Trophoblast cell (in vitro differentiated cells and primary cell): Measurements from ENCODE around the gene TMEM119.

Experiments used
- DNase-seq, 2 donors: peaks; one replicate each; pipeline ENCODE4 v3.0.0-alpha.2; 2016
- H2AFZ ChIP-seq: 2 replicates; pipeline ENCODE4 v1.6.1; 2013; ENCODE audit warnings: low read length, moderate library complexity, mild to moderate bottlenecking; ENCODE audit not compliant: insufficient read depth, poor library complexity
- H2AK5ac ChIP-seq: 2 replicates; pipeline ENCODE4 v1.6.1; 2013; ENCODE audit warnings: mild to moderate bottlenecking, low read length
- H2BK120ac ChIP-seq: 2 replicates; pipeline ENCODE4 v1.6.1; 2013; ENCODE audit warnings: low read length, mild to moderate bottlenecking, moderate library complexity; ENCODE audit not compliant: insufficient read depth, poor library complexity
- H2BK12ac ChIP-seq: 2 replicates; pipeline ENCODE4 v1.6.1; 2013; ENCODE audit warnings: mild to moderate bottlenecking, low read length, moderate library complexity
- H2BK5ac ChIP-seq: 2 replicates; pipeline ENCODE4 v1.6.1; 2013; ENCODE audit warnings: low read length, low read depth, moderate library complexity, mild to moderate bottlenecking; ENCODE audit not compliant: poor library complexity
- H3K14ac ChIP-seq: 2 replicates; pipeline ENCODE4 v1.6.1; 2013; ENCODE audit warnings: mild to moderate bottlenecking, low read length
- H3K18ac ChIP-seq: 2 replicates; pipeline ENCODE4 v1.6.1; 2013; ENCODE audit warnings: mild to moderate bottlenecking, low read length
- H3K23ac ChIP-seq: 2 replicates; pipeline ENCODE4 v1.6.1; 2013; ENCODE audit warnings: low read length
- H3K27ac ChIP-seq: 2 replicates; pipeline ENCODE4 v1.5.1; 2013; ENCODE audit warnings: low read depth, mild to moderate bottlenecking, inconsistent platforms, low read length, moderate library complexity
- H3K27me3 ChIP-seq: 2 replicates; pipeline ENCODE4 v1.6.1; 2013; ENCODE audit warnings: inconsistent platforms, mild to moderate bottlenecking, low read length, moderate library complexity; ENCODE audit not compliant: insufficient read depth
- H3K36me3 ChIP-seq, 2 experiments: 1 replicate in 1 of 2; 2 replicates in 1 of 2; pipeline ENCODE4 v1.6.1; 2013; ENCODE audit warnings: low read length in 2 of 2, mild to moderate bottlenecking in 2 of 2, moderate library complexity in 1 of 2; ENCODE audit not compliant: insufficient read depth in 2 of 2, control insufficient read depth in 1 of 2
- H3K4ac ChIP-seq: 2 replicates; pipeline ENCODE4 v1.6.1; 2013; ENCODE audit warnings: low read depth, mild to moderate bottlenecking, low read length, moderate library complexity
- H3K4me1 ChIP-seq, 2 experiments: 1 replicate in 1 of 2; 2 replicates in 1 of 2; pipeline ENCODE4 v1.6.1; 2013; ENCODE audit warnings: low read length in 2 of 2, mild to moderate bottlenecking in 2 of 2, moderate library complexity in 1 of 2; ENCODE audit not compliant: insufficient read depth in 2 of 2, control insufficient read depth in 1 of 2
- H3K4me2 ChIP-seq: 2 replicates; pipeline ENCODE4 v1.6.1; 2013; ENCODE audit warnings: inconsistent platforms, mild to moderate bottlenecking, low read length, moderate library complexity
- H3K4me3 ChIP-seq: 2 replicates; pipeline ENCODE4 v1.5.1; 2013; ENCODE audit warnings: mild to moderate bottlenecking, low read depth, low read length, inconsistent platforms
- H3K79me1 ChIP-seq: one replicate; pipeline ENCODE4 v1.6.1; 2013; ENCODE audit warnings: low read length
- H3K79me2 ChIP-seq: 2 replicates; pipeline ENCODE4 v1.6.1; 2013; ENCODE audit warnings: low read length, mild to moderate bottlenecking; ENCODE audit not compliant: control insufficient read depth, insufficient read depth, poor library complexity
- H3K9ac ChIP-seq: 2 replicates; pipeline ENCODE4 v1.6.1; 2013; ENCODE audit warnings: mild to moderate bottlenecking, low read length
- H3K9me3 ChIP-seq: 2 replicates; pipeline ENCODE4 v1.6.1; 2013; ENCODE audit warnings: low read depth, mild to moderate bottlenecking, control low read depth, inconsistent platforms, low read length; ENCODE audit not compliant: insufficient read depth
- H4K12ac ChIP-seq: 2 replicates; pipeline ENCODE4 v1.6.1; 2013; ENCODE audit warnings: low read depth, mild to moderate bottlenecking, low read length, moderate library complexity
- H4K8ac ChIP-seq: 2 replicates; pipeline ENCODE4 v1.6.1; 2013; ENCODE audit warnings: low read depth, mild to moderate bottlenecking, low read length, moderate library complexity
- H4K91ac ChIP-seq: one replicate; pipeline ENCODE4 v1.6.1; 2013; ENCODE audit warnings: low read depth, mild to moderate bottlenecking, low read length, moderate library complexity
- WGBS: extraction: QIAGEN DNeasy Blood & Tissue Kit; methylation state at CpG from one replicate; pipeline ENCODE4 v1.1.7; 2013; ENCODE audit warnings: missing lambda C conversion rate; ENCODE audit not compliant: insufficient read length, insufficient coverage; ENCODE audit errors: extremely low coverage; 5-methylcytosine and 5-hydroxymethylcytosine counted together

Gene TMEM119

DNA sequence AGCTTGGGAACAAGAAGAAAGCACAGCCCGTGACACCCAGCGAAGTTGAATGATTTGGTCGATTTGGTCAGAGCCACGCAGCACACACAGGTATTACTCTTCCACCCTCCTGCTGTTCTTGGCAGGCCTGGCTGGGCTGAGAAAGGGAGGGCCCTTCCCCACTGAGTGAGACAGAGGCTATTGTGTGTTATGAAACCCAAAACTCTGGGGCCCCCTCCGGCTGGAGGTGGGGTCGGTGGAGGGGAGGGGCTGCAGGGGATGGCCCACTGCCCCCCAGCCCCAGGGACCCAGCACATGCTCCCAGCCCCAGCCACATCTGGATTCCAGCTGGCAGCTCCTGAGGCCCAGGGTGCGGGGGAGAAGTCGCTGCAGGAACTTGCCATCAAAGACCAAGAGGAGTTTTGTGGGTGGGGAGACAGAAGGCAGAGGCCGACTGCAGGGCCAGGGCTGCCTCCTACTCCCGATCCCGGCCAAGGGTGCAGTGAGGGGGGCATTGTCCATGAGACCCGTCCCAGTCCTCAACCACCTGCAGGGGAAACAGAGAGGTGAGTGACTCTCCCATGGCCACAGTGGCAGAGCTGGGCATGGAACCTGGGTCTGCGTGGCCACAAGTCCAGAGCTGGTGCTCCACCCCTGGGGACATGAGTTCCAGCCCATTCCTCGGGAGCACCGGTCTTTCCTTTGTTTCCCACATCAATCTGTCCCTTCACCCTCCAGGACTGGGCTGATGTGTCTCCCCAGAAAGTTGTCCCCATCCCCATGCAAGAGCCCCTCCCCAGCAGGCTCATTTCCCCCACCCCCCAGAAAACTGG lies 8.7 kb downstream of the TMEM119 start:
- peaks cover 11 to 17% of the 10 kb centered on the region in 2 experiments for H3K4me1 ChIP-seq
- no peak overlapping the region for H3K4me2 ChIP-seq
- no peaks in the 10 kb centered on the region for H3K27me3 ChIP-seq
- peak overlapping the region; percentile 23 for H3K18ac ChIP-seq
- peak overlapping the region; percentile 11 for H2BK5ac ChIP-seq
- H3K36me3 ChIP-seq, result peaks cover 0 to 9% of the 10 kb centered on the region in 2 experiments
- H3K4me3 ChIP-seq, result no peak overlapping the region
- H2BK12ac ChIP-seq, result peak overlapping the region; percentile 46
- H4K12ac ChIP-seq, result no peak overlapping the region
- H4K8ac ChIP-seq, result peak overlapping the region; percentile 55
- DNase-seq, result no peak
- H3K9ac ChIP-seq, result no peak overlapping the region
- H4K91ac ChIP-seq, result peak overlapping the region; percentile 86
- no peak overlapping the region for H3K23ac ChIP-seq
- peak overlapping the region; percentile 11 for H2AFZ ChIP-seq
- peak overlapping the region; percentile 23 for H3K4ac ChIP-seq
- no CpG with 5 or more reads among the region's 15 CpGs for WGBS
- H2AK5ac ChIP-seq, result peak overlapping the region; percentile 49
- peak overlapping the region; percentile 67 for H2BK120ac ChIP-seq
- no peak overlapping the region for H3K27ac ChIP-seq
- H3K14ac ChIP-seq, result peak overlapping the region; percentile 21
- H3K9me3 ChIP-seq, result no peaks in the 10 kb centered on the region
- H3K79me1 ChIP-seq, result peaks cover 36% of the 10 kb centered on the region
- peaks cover 6% of the 10 kb centered on the region for H3K79me2 ChIP-seq

GRCh38 chr12:108587826-108588225 lies 10.1 kb downstream of the TMEM119 start:
- H4K12ac ChIP-seq, result no peak overlapping the region
- peak overlapping the region; percentile 74 for H3K14ac ChIP-seq
- no peak overlapping the region for H3K4me2 ChIP-seq
- peak overlapping the region; percentile 86 for H4K91ac ChIP-seq
- H4K8ac ChIP-seq, result peak overlapping the region; percentile 47
- no CpG with 5 or more reads among the region's 4 CpGs for WGBS
- H2AK5ac ChIP-seq, result peak overlapping the region; percentile 67
- peaks cover 18 to 24% of the 10 kb centered on the region in 2 experiments for H3K4me1 ChIP-seq
- H3K9me3 ChIP-seq, result no peaks in the 10 kb centered on the region
- no peak overlapping the region for H3K23ac ChIP-seq
- H3K9ac ChIP-seq, result no peak overlapping the region
- H2BK120ac ChIP-seq, result peak overlapping the region; percentile 79
- H3K18ac ChIP-seq, result peak overlapping the region; percentile 39
- H3K79me2 ChIP-seq, result peaks cover 8% of the 10 kb centered on the region
- DNase-seq, result no peak
- H3K27ac ChIP-seq, result no peak overlapping the region
- H3K4me3 ChIP-seq, result no peak overlapping the region
- peak overlapping the region; percentile 58 for H2BK12ac ChIP-seq
- peaks cover 0 to 9% of the 10 kb centered on the region in 2 experiments for H3K36me3 ChIP-seq
- H3K79me1 ChIP-seq, result peaks cover 42% of the 10 kb centered on the region
- H3K27me3 ChIP-seq, result no peaks in the 10 kb centered on the region
- H2BK5ac ChIP-seq, result peak overlapping the region; percentile 34
- H2AFZ ChIP-seq, result no peak overlapping the region
- H3K4ac ChIP-seq, result peak overlapping the region; percentile 30

- peaks cover 34 to 39% of the 10 kb centered on the region in 2 experiments for H3K4me1 ChIP-seq
- no peak for DNase-seq
- H3K27ac ChIP-seq, result no peak overlapping the region
- no peak overlapping the region for H2BK120ac ChIP-seq
- H3K4ac ChIP-seq, result no peak overlapping the region
- H3K4me2 ChIP-seq, result no peak overlapping the region
- H3K9me3 ChIP-seq, result no peaks in the 10 kb centered on the region
- no peak overlapping the region for H2AFZ ChIP-seq
- H3K23ac ChIP-seq, result no peak overlapping the region
- peak overlapping the region; percentile 16 for H4K91ac ChIP-seq
- no peak overlapping the region for H4K12ac ChIP-seq
- H3K14ac ChIP-seq, result no peak overlapping the region
- H3K18ac ChIP-seq, result peak overlapping the region; percentile 3
- H2BK12ac ChIP-seq, result peak overlapping the region; percentile 70
- H3K27me3 ChIP-seq, result no peaks in the 10 kb centered on the region
- WGBS, result no CpG with 5 or more reads among the region's 11 CpGs
- no peak overlapping the region for H3K4me3 ChIP-seq
- peaks cover 0 to 1% of the 10 kb centered on the region in 2 experiments for H3K36me3 ChIP-seq
- H4K8ac ChIP-seq, result no peak overlapping the region
- no peak overlapping the region for H2BK5ac ChIP-seq
- peaks cover 20% of the 10 kb centered on the region for H3K79me2 ChIP-seq
- H3K9ac ChIP-seq, result no peak overlapping the region
- H3K79me1 ChIP-seq, result peaks cover 54% of the 10 kb centered on the region
- peak overlapping the region; percentile 27 for H2AK5ac ChIP-seq
Measured at GRCh38 chr12:108586306-108586705, 11.6 kb downstream of the TMEM119 start.

DNA sequence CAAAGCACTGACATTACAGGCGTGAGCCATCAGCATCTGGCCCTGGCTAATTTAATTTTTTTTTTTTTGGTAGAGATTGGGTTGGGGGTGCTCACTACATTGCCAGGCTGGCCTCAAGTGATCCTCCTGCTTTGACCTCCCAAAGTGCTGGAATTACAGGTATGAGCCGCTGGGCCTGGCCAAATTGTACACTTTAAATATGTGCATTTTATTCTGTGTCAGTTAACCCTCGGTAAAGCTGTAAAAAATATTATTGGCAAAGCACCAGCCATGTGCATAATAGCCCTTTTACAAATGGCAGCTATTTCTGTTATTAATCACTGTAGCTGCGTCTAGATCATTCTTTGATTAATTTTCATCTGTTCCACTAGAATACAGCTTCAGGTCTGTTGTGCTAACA lies 12.0 kb downstream of the TMEM119 start:
- Histone ChIP-seq H4K8ac (no peak overlapping the region), H3K18ac (no peak overlapping the region), H4K12ac (no peak overlapping the region), H3K4me1 (peaks cover 36 to 43% of the 10 kb centered on the region in 2 experiments), H3K27me3 (no peaks in the 10 kb centered on the region), H3K36me3 (no peaks in the 10 kb centered on the region), H2AK5ac (no peak overlapping the region), H3K27ac (no peak overlapping the region), H3K79me1 (peaks cover 57% of the 10 kb centered on the region), H2BK120ac (no peak overlapping the region), H2BK12ac (peak overlapping the region; percentile 34), H3K4me2 (no peak overlapping the region), H2AFZ (no peak overlapping the region), H3K9ac (no peak overlapping the region), H3K4ac (no peak overlapping the region), H3K79me2 (peaks cover 22% of the 10 kb centered on the region), H2BK5ac (no peak overlapping the region), H3K4me3 (no peak overlapping the region), H4K91ac (peak overlapping the region; percentile 25), H3K9me3 (no peaks in the 10 kb centered on the region), H3K23ac (no peak overlapping the region), H3K14ac (no peak overlapping the region)
- DNase-seq, result no peak
- no CpG with 5 or more reads among the region's 4 CpGs for WGBS
